Tibial nerve (tissue), 4 donors: ENCODE data around the gene TAF6. TPM values are rescaled to one million over a fixed set of nuclear protein-coding genes. Genes with fewer than 3 reads are reported as not detected.
A peak's percentile ranks its signal among the peaks of the same experiment; 100 is the strongest.
"Not testable (repeated sequence)": the region's sequence is repeated elsewhere in the genome, so short reads cannot be mapped to it uniquely, and the experiment has no call there.

Source experiments
- DNase-seq, 2 donors: peaks; one replicate each; pipeline ENCODE4 v3.0.0-alpha.2; 2019; ENCODE audit warnings: low spot score in 2 of 2
- H3K27ac ChIP-seq, 4 donors: fragments of 200-600 bp; sonication (generic) in 3 of 4; one replicate each; pipeline ENCODE4 v1.5.1; 2017 to 2019; ENCODE audit warnings: mild to moderate bottlenecking in 1 of 4
- H3K27me3 ChIP-seq, 2 donors: fragments of 200-600 bp; sonication (generic) in 1 of 2; one replicate each; pipeline versions ENCODE4 v1.5.1 to v1.6.0; 2017 to 2019
- H3K36me3 ChIP-seq, 3 donors: fragments of 200-600 bp; sonication (generic); one replicate each; pipeline ENCODE4 v1.5.1; 2018 to 2019
- H3K4me1 ChIP-seq, 4 donors: fragments of 200-600 bp; sonication (generic) in 3 of 4; one replicate each; pipeline ENCODE4 v1.5.1; 2017 to 2019
- H3K4me3 ChIP-seq, 4 donors: fragments of 200-600 bp; sonication (generic) in 3 of 4; one replicate each; pipeline ENCODE4 v1.5.1; 2017 to 2019; ENCODE audit warnings: mild to moderate bottlenecking in 1 of 4, moderate library complexity in 1 of 4
- H3K9me3 ChIP-seq, 4 donors: fragments of 200-600 bp; sonication (generic) in 3 of 4; one replicate each; pipeline ENCODE4 v1.5.1; 2017 to 2019
- CTCF ChIP-seq, 5 experiments: fragments of 200-600 bp in 3 of 5; fragments of 450-650 bp in 2 of 5; sonication (generic) in 3 of 5; IDR thresholded peaks; one replicate each; pipeline ENCODE4 v1.5.1; 2016 to 2019; ENCODE audit warnings: antibody characterized with exemption in 5 of 5, mild to moderate bottlenecking in 3 of 5, moderate library complexity in 2 of 5
- EP300 ChIP-seq, 2 donors: sonication (generic); formaldehyde crosslinking; IDR thresholded peaks; one replicate each; pipeline ENCODE4 v1.6.1; 2017; ENCODE audit warnings: antibody characterized with exemption in 2 of 2, mild to moderate bottlenecking in 1 of 2
- POLR2A ChIP-seq, 2 donors: fragments of 450-650 bp; IDR thresholded peaks; one replicate each; pipeline ENCODE4 v1.6.1; 2017; ENCODE audit warnings: antibody characterized with exemption in 2 of 2, mild to moderate bottlenecking in 2 of 2, moderate library complexity in 2 of 2
- WGBS, 2 donors: methylation state at CpG; one replicate each; pipeline ENCODE4 v1.1.5; 2018; 5-methylcytosine and 5-hydroxymethylcytosine counted together
- total RNA-seq, 4 donors: library from RNA; depleted of rRNA; stranded (reverse); fragments of >200 nt; gene quantifications; one replicate each; pipeline ENCODE4 v1.1.0, GENCODE V29; 2016

TAF6 gene
- total RNA-seq, 4 donors from 2014 or later = 46.1 to 56.9 (median 54.2) TPM

- peak within 1 kb of the TSS; percentile 75 to 95 (median 93) for H3K27ac ChIP-seq
- peak in 2 of 5 experiments; percentile 23 to 34 for TF ChIP-seq CTCF (IDR thresholded peaks at IDR 0.05)
- TF ChIP-seq POLR2A (IDR thresholded peaks at IDR 0.05) = peak; percentile 68 to 89
- peak; percentile 89 to 92 for TF ChIP-seq EP300 (IDR thresholded peaks at IDR 0.05)
- WGBS, 2 donors = 0 to 1% methylated on average over 41 to 46 of the region's 46 CpGs
- H3K4me1 ChIP-seq = peaks cover 0 to 38% (median 9%) of the 10 kb centered on the region in 4 donors
- H3K36me3 ChIP-seq = peaks cover 0 to 25% (median 0%) of the 10 kb centered on the region in 3 donors
- DNase-seq = peak; percentile 98 to 99
- H3K4me3 ChIP-seq = peak within 1 kb of the TSS; percentile 69 to 91 (median 89)
- H3K27me3 ChIP-seq = no peaks in the 10 kb centered on the region
- no peaks in the 10 kb centered on the region for H3K9me3 ChIP-seq
Observed at GRCh38 chr7:100148559-100149328, 29.6 kb upstream of the TAF6 start, which contains the start of gene LAMTOR4. TSS of gene LAMTOR4 (plus strand) at chr7:100148918. CDS start at chr7:100148973, 55 bp downstream.

GRCh38 chr7:100148225-100148558, 29.0 kb upstream of the TAF6 start:
- TF ChIP-seq EP300 (IDR thresholded peaks at IDR 0.05) (no peak), POLR2A (IDR thresholded peaks at IDR 0.05) (no peak), CTCF (IDR thresholded peaks at IDR 0.05) (no peak)
- no peak for DNase-seq

GRCh38 chr7:100147278-100147677, 28.1 kb upstream of the TAF6 start:
- TF ChIP-seq CTCF (IDR thresholded peaks at IDR 0.05) (no peak), POLR2A (IDR thresholded peaks at IDR 0.05) (no peak), EP300 (IDR thresholded peaks at IDR 0.05) (no peak)
- Histone ChIP-seq H3K4me3 (no peak overlapping the region), H3K27ac (no peak overlapping the region), H3K36me3 (peaks cover 0 to 17% (median 0%) of the 10 kb centered on the region in 3 donors), H3K27me3 (no peaks in the 10 kb centered on the region), H3K4me1 (peaks cover 0 to 30% (median 9%) of the 10 kb centered on the region in 4 donors), H3K9me3 (no peaks in the 10 kb centered on the region)
- no peak for DNase-seq
- 97 to 98% methylated on average over 2 of the region's 2 CpGs for WGBS, 2 donors

More at GRCh38 chr7:100148225-100148558, 29.0 kb upstream of the TAF6 start:
- H3K9me3 ChIP-seq = no peaks in the 10 kb centered on the region
- no peaks in the 10 kb centered on the region for H3K27me3 ChIP-seq
- peak overlapping the region; percentile 75 to 95 (median 88) for H3K27ac ChIP-seq
- peaks cover 0 to 32% (median 9%) of the 10 kb centered on the region in 4 donors for H3K4me1 ChIP-seq
- 14 to 17% methylated on average over 14 of the region's 14 CpGs for WGBS, 2 donors
- H3K36me3 ChIP-seq = peaks cover 0 to 19% (median 0%) of the 10 kb centered on the region in 3 donors
- peak overlapping the region in 3 of 4 donors; percentile 69 to 90 (median 88) for H3K4me3 ChIP-seq

- not testable (repeated sequence) for H3K9me3 ChIP-seq, H3K4me3 ChIP-seq, H3K27me3 ChIP-seq, H3K27ac ChIP-seq, H3K36me3 ChIP-seq, DNase-seq
- WGBS, 2 donors = 75 to 92% methylated on average over 4 of the region's 4 CpGs
- H3K4me1 ChIP-seq = peaks cover 0 to 24% (median 9%) of the 10 kb centered on the region in 4 donors
Observed at GRCh38 chr7:100146350-100146749, 27.2 kb upstream of the TAF6 start.

- WGBS, 2 donors = 93 to 94% methylated on average over 3 of the region's 3 CpGs
- Histone ChIP-seq H3K9me3 (no peaks in the 10 kb centered on the region), H3K4me1 (no peaks in the 10 kb centered on the region), H3K36me3 (no peaks in the 10 kb centered on the region), H3K27ac (no peak overlapping the region), H3K4me3 (no peak overlapping the region), H3K27me3 (no peaks in the 10 kb centered on the region)
- TF ChIP-seq POLR2A (IDR thresholded peaks at IDR 0.05) (no peak), EP300 (IDR thresholded peaks at IDR 0.05) (no peak), CTCF (IDR thresholded peaks at IDR 0.05) (no peak)
- DNase-seq = no peak
Observed at GRCh38 chr7:100142461-100142860, 23.3 kb upstream of the TAF6 start.
